Measurements from ENCODE around the gene SLIT3. TPM values are rescaled to one million over a fixed set of nuclear protein-coding genes. Genes with fewer than 3 reads are reported as not detected.

Gene SLIT3
- total RNA-seq, 1 donor from 2014 or later = 31.8 TPM

GRCh38 chr5:169251333-169252084, 49.4 kb downstream of the SLIT3 start:
- TF ChIP-seq CTCF (IDR thresholded peaks at IDR 0.05) = no peak
- peaks cover 7% of the 10 kb centered on the region for H3K36me3 Mint-ChIP-seq (ENCODE audit: unreplicated experiment)
- DNase-seq (ENCODE audit: extremely low spot score, unreplicated experiment) = no peak

GRCh38 chr5:169250887-169251286, 50.1 kb downstream of the SLIT3 start:
- DNase-seq (ENCODE audit: extremely low spot score, unreplicated experiment) = no peak
- Mint-ChIP-seq H3K36me3 (ENCODE audit: unreplicated experiment) (peaks cover 11% of the 10 kb centered on the region), H3K9me3 (ENCODE audit: unreplicated experiment) (no peaks in the 10 kb centered on the region), H3K27ac (ENCODE audit: unreplicated experiment) (no peak overlapping the region), H3K4me3 (ENCODE audit: unreplicated experiment) (no peak overlapping the region), H3K27me3 (ENCODE audit: unreplicated experiment) (no peaks in the 10 kb centered on the region), H3K4me1 (ENCODE audit: unreplicated experiment) (peaks cover 12% of the 10 kb centered on the region)
- TF ChIP-seq CTCF (IDR thresholded peaks at IDR 0.05) = no peak

More at GRCh38 chr5:169251333-169252084, 49.4 kb downstream of the SLIT3 start:
- H3K27me3 Mint-ChIP-seq (ENCODE audit: unreplicated experiment) = no peaks in the 10 kb centered on the region
- H3K4me3 Mint-ChIP-seq (ENCODE audit: unreplicated experiment) = no peak overlapping the region
- H3K4me1 Mint-ChIP-seq (ENCODE audit: unreplicated experiment) = peaks cover 12% of the 10 kb centered on the region
- no peak overlapping the region for H3K27ac Mint-ChIP-seq (ENCODE audit: unreplicated experiment)
- no peaks in the 10 kb centered on the region for H3K9me3 Mint-ChIP-seq (ENCODE audit: unreplicated experiment)

GRCh38 chr5:169248996-169249395, 51.9 kb downstream of the SLIT3 start:
- DNase-seq (ENCODE audit: extremely low spot score, unreplicated experiment) = no peak
- Mint-ChIP-seq H3K27me3 (ENCODE audit: unreplicated experiment) (no peaks in the 10 kb centered on the region), H3K9me3 (ENCODE audit: unreplicated experiment) (no peaks in the 10 kb centered on the region), H3K27ac (ENCODE audit: unreplicated experiment) (no peak overlapping the region), H3K4me3 (ENCODE audit: unreplicated experiment) (no peak overlapping the region), H3K36me3 (ENCODE audit: unreplicated experiment) (peaks cover 13% of the 10 kb centered on the region), H3K4me1 (ENCODE audit: unreplicated experiment) (peaks cover 12% of the 10 kb centered on the region)
- TF ChIP-seq CTCF (IDR thresholded peaks at IDR 0.05) = no peak

GRCh38 chr5:169248550-169248949, 52.4 kb downstream of the SLIT3 start:
- DNase-seq (ENCODE audit: extremely low spot score, unreplicated experiment) = no peak
- H3K36me3 Mint-ChIP-seq (ENCODE audit: unreplicated experiment) = peaks cover 13% of the 10 kb centered on the region
- H3K9me3 Mint-ChIP-seq (ENCODE audit: unreplicated experiment) = no peaks in the 10 kb centered on the region
- H3K4me1 Mint-ChIP-seq (ENCODE audit: unreplicated experiment) = peaks cover 12% of the 10 kb centered on the region
- no peak for TF ChIP-seq CTCF (IDR thresholded peaks at IDR 0.05)
- no peaks in the 10 kb centered on the region for H3K27me3 Mint-ChIP-seq (ENCODE audit: unreplicated experiment)
- no peak overlapping the region for H3K4me3 Mint-ChIP-seq (ENCODE audit: unreplicated experiment)
- H3K27ac Mint-ChIP-seq (ENCODE audit: unreplicated experiment) = no peak overlapping the region

GRCh38 chr5:169244812-169245211, 56.1 kb downstream of the SLIT3 start:
- DNase-seq (ENCODE audit: extremely low spot score, unreplicated experiment) = no peak
- H3K36me3 Mint-ChIP-seq (ENCODE audit: unreplicated experiment) = peaks cover 16% of the 10 kb centered on the region
- no peak overlapping the region for H3K4me3 Mint-ChIP-seq (ENCODE audit: unreplicated experiment)
- peaks cover 9% of the 10 kb centered on the region for H3K9me3 Mint-ChIP-seq (ENCODE audit: unreplicated experiment)
- H3K27ac Mint-ChIP-seq (ENCODE audit: unreplicated experiment) = no peak overlapping the region
- peaks cover 10% of the 10 kb centered on the region for H3K4me1 Mint-ChIP-seq (ENCODE audit: unreplicated experiment)
- H3K27me3 Mint-ChIP-seq (ENCODE audit: unreplicated experiment) = no peaks in the 10 kb centered on the region
- TF ChIP-seq CTCF (IDR thresholded peaks at IDR 0.05) = no peak
